Astrocyte (in vitro differentiated cells and primary cell): ENCODE measurements around the gene PHF14.

Source experiments
- CTCF ChIP-seq: IDR thresholded peaks from 2 replicates; pipeline ENCODE4 v1.5.1; 2011; ENCODE audit warnings: low read depth, mild to moderate bottlenecking, inconsistent platforms, low read length, moderate library complexity; ENCODE audit not compliant: insufficient read depth
- EZH2 ChIP-seq: IDR thresholded peaks from 2 replicates; pipeline ENCODE4 v1.6.1; 2012; ENCODE audit warnings: mild to moderate bottlenecking, low read length, inconsistent platforms; ENCODE audit not compliant: insufficient read depth

GRCh38 chr7:11196143-11196542 lies 222.5 kb downstream of the PHF14 start:
- TF ChIP-seq CTCF (no peak), EZH2 (no peak)
